ENCODE data around the gene TNS4. TPM values are rescaled to one million over a fixed set of nuclear protein-coding genes. Genes with fewer than 3 reads are reported as not detected.

The TNS4 gene
- total RNA-seq, 1 experiment from 2014 or later = 0.59 TPM

GRCh38 chr17:40484973-40485530 is 16.4 kb downstream of the TNS4 start:
- H3K79me1 ChIP-seq (ENCODE audit: insufficient read depth, low read depth, low read length, poor library complexity, severe bottlenecking) = no peaks in the 10 kb centered on the region
- H3K23me2 ChIP-seq (ENCODE audit: insufficient read length, low read depth, low read length, poor library complexity, severe bottlenecking) = no peaks in the 10 kb centered on the region
- no peaks in the 10 kb centered on the region for H3K79me2 ChIP-seq (ENCODE audit: insufficient read depth, low read length)
- peaks cover 6% of the 10 kb centered on the region for H3K4me1 ChIP-seq (ENCODE audit: insufficient read depth, low read length)
- H2BK12ac ChIP-seq (ENCODE audit: insufficient read length, low read depth, low read length) = no peak overlapping the region
- H3K9ac ChIP-seq (ENCODE audit: extremely low read depth, insufficient read length, low read length) = no peak overlapping the region
- H2BK120ac ChIP-seq (ENCODE audit: low read depth, low read length, poor library complexity, severe bottlenecking) = no peak overlapping the region
- no peaks in the 10 kb centered on the region for H4K20me1 ChIP-seq (ENCODE audit: control insufficient read depth, insufficient read depth, insufficient read length)
- no peak overlapping the region for H4K8ac ChIP-seq (replicated peaks; ENCODE audit: insufficient read length, low read depth, low read length)
- no peak overlapping the region for H3K56ac ChIP-seq (ENCODE audit: insufficient read length, low read depth, low read length)
- no peak overlapping the region; a peak in 1 of 7 replicates for H3K27ac Mint-ChIP-seq
- no peak overlapping the region for H3K14ac ChIP-seq (ENCODE audit: insufficient read depth, low read length)
- H2AFZ ChIP-seq (ENCODE audit: low read length) = no peak overlapping the region
- H3K36me3 Mint-ChIP-seq (ENCODE audit: insufficient read depth in 1 of 3, low read depth in 3 of 3) = no peaks in the 10 kb centered on the region
- no peaks in the 10 kb centered on the region for H3K9me3 Mint-ChIP-seq
- no peak overlapping the region for H3K27ac ChIP-seq (ENCODE audit: insufficient read length, low read depth, low read length)
- no peak overlapping the region for H2BK5ac ChIP-seq (ENCODE audit: insufficient read length, low read length)
- H4K5ac ChIP-seq (ENCODE audit: insufficient read length, low read depth, low read length) = no peak overlapping the region
- H3K23ac ChIP-seq (ENCODE audit: insufficient read length, low read depth, low read length) = no peak overlapping the region
- no peaks in the 10 kb centered on the region for H3K9me3 ChIP-seq (ENCODE audit: control insufficient read depth, low read depth, low read length)
- no peak overlapping the region for H3T11ph ChIP-seq (ENCODE audit: low read length)
- no CpG with 5 or more reads among the region's 7 CpGs for WGBS (ENCODE audit: extremely low coverage, insufficient read length, low lambda C conversion rate)
- no peaks in the 10 kb centered on the region; the same call in 1 of the 2 replicates for H3K27me3 ChIP-seq (ENCODE audit: insufficient read depth, low read length)
- no peak overlapping the region for H3K4me2 ChIP-seq (ENCODE audit: insufficient read depth, insufficient read length, low read length)
- no peak overlapping the region for H2BK15ac ChIP-seq (ENCODE audit: low read depth, low read length)
- no peak overlapping the region for H3K18ac ChIP-seq (ENCODE audit: insufficient read length, low read depth, low read length)
- no peak for TF ChIP-seq CTCF (conservative IDR thresholded peaks at IDR 0.05)
- H3K4ac ChIP-seq (ENCODE audit: low read depth, low read length) = no peak overlapping the region
- no peak overlapping the region for H2BK20ac ChIP-seq (ENCODE audit: low read depth, low read length, poor library complexity, severe bottlenecking)
- H3K27me3 Mint-ChIP-seq (ENCODE audit: low read depth) = peaks cover 9% of the 10 kb centered on the region
- H3K4me1 Mint-ChIP-seq = peaks cover 52 to 57% of the 10 kb centered on the region in 2 experiments
- DNase-seq = no peak
- H3K4me3 Mint-ChIP-seq = no peak overlapping the region
- H4K91ac ChIP-seq (ENCODE audit: insufficient read length, low read depth, low read length) = no peak overlapping the region
- H2AK5ac ChIP-seq (ENCODE audit: insufficient read length, low read length) = no peak overlapping the region
